HG03571 (cell line): ENCODE measurements around the gene CD1D.
A peak's percentile ranks its signal among the peaks of the same experiment; 100 is the strongest.

Experiments used
- ATAC-seq: cut with Tn5 transposase; IDR thresholded peaks from one replicate; pipeline ENCODE4 v1.9.1; 2021; ENCODE audit not compliant: unreplicated experiment

The CD1D gene

DNA sequence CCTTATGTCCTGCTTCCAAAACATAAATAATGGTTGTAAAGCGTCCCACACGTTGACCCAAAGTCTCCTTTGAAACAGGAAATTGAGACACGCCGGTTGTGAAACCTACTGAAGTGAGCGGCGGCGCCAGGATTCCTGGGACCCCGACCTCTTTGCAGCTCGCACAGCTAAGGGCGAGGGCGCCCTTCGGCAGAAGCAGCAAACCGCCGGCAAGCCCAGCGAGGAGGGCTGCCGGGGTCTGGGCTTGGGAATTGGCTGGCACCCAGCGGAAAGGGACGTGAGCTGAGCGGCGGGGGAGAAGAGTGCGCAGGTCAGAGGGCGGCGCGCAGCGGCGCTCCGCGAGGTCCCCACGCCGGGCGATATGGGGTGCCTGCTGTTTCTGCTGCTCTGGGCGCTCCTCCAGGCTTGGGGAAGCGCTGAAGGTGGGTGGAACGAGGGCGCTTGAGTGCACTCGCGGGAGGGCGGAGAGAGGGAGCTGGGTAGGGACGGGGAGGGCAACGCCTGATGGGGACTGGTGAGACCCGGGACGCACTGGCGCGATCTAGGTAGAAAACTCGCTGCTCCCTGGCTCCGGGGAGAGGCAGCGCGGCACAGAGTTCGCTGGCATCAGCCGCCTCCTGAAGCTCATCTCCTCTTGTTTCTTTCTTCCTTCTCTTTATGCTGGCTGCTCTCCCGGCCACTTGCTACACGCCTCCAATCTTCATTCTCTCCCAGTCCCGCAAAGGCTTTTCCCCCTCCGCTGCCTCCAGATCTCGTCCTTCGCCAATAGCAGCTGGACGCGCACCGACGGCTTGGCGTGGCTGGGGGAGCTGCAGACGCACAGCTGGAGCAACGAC is at the start of gene CD1D:
Gene CD1D, plus strand, starts transcription at position 155 of the 836 bp plus-strand sequence. Its CDS starts 207 bp downstream, at position 362.
- ATAC-seq = no peak

DNA sequence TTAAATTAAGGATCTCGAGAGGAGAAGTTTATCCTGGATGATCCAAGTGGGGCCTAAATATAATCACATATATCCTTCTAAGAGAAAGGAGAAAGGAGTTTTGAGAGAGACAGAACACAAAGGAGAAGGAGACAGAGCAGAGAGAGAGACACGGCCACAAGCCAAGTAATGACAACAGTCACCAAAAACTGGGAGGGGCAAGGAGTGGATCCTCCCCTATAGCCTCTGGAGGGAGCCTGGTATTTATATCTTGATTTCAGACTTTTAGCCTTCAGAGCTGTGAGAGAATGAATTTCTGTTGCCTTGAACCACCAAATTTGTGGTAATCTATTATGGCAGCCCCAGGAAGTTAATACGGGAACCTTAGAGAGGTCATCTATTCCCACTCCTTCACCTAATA is 49.5 kb upstream of the CD1D start:
- ATAC-seq = no peak

GRCh38 chr1:158140764-158141192 is 39.9 kb upstream of the CD1D start:
- no peak for ATAC-seq

DNA sequence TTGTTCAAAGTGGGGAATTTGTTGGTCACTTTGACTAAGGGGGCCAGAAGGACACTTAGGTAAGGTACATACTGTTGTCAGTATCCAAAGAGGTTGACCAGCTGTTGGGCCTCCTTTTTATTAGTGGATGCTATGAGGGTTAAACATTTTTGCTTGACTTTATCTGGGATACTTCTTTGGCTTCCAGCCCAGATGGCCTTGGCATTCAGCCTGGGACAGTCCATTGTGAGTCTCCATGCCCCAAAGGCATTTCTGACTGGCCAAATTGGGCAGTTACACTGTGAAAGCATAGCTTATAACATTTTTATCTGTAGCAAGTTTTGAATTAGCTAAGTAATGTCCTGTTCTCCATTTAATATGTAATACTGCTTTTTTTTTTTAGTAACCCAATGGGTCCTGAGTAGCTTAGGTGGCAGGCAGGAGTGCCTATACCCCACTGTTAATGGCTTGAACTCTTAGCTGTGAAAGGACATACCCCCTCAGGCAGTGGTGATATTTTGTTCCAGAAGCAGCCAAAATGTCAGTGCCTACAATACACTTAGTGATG is 35.4 kb upstream of the CD1D start:
- no peak for ATAC-seq

DNA sequence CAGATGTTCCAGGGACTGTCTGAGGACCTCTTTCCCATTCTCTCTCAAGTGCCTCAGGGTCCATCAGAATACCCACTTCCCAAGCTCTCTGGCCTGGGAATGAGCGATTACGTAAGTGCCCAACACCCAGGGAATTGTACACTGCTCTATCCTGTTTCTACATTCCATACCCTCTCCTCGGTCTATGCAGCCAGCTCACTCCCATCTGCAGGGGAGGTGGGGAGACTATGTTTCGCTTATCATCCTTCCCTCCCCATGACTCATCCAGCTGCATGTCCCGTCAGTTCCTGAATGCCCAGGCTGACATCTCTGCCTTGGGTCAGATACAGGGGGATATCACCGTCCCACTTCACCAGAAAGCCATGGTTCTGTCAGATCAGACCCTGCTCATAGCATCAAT is 34.5 kb upstream of the CD1D start:
- no peak for ATAC-seq

DNA sequence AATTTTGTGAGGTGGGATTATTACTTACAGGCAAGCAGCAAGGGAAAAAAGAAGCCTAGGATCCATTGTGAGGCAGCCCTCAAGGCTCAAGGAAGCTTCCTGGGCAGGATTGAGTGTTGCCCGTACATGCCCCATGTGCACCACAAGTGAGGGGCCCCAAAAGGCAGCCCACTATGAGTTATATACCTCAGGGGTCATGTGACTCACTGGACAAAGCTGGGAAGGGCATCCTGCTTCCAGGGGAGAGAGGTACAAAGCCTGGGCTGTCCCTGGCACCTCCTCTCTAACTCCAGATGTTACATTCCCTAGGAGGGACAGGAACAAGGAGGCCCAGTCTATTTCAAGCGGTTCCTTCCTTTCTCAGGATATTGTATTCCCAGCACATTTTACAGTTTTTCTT is 34.0 kb upstream of the CD1D start:
- ATAC-seq = no peak

DNA sequence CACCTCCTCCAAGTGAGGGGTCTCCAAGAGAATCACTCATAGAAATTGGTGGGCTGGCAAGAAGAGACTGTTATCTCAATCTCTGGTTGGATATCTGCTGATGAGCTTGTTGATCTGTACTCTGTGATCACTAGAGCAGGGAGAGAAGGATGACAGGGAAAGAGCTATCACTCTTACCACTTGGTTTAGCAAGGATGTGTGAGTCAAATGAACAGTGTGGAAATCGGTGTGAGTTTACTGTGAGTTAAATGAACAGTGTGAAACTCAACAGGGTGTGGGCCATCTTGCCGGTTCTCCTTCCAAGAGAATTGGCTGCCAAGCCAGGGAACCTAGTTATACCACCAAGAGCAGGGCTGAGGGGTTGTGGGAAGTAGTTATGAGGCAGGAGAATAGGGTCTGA is 33.3 kb upstream of the CD1D start:
- no peak for ATAC-seq

DNA sequence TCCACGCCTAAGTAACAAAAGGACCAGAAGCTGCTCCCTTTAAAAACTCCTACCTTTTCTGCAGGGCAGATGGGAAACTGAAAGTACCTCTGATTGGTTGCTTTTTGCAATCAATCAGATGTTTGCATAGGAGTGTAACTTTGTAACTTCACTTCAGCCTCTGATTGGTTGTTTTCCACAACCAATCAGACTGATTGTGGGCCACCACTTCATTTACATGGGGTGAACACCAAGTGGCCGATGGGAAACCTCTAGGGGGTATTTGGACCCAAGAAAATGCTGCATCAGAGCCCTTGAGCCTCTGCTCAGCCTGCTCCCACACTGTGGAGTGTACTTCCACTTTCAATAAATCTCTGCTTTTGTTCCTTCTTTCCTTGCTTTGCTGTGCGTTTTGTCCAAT is 32.8 kb upstream of the CD1D start:
- ATAC-seq = no peak

DNA sequence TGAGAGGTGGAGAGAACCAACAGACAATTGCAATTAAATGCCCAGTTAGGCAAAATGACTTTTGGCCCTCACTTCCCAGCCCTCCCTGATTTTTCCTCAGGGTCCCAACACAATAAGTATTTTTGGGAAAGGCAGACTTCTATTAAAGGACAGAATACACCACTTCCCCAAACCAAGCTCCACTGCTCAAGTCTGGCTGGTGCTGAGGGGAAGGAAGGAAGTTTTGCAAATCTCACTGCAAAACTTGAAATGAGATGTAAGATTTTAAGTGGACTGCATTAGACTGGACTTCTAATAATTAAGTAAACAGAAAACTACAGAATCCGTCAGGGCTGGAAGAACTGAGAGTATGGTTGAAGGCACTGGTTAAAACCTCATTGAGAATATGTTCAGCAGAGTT is 32.2 kb upstream of the CD1D start:
- ATAC-seq = no peak

- no peak for ATAC-seq
Observed at GRCh38 chr1:158149175-158149574, 31.5 kb upstream of the CD1D start.

- ATAC-seq = no peak
Observed at GRCh38 chr1:158149577-158150269, 31.0 kb upstream of the CD1D start.

GRCh38 chr1:158150523-158150922 is 30.2 kb upstream of the CD1D start:
- ATAC-seq = no peak

DNA sequence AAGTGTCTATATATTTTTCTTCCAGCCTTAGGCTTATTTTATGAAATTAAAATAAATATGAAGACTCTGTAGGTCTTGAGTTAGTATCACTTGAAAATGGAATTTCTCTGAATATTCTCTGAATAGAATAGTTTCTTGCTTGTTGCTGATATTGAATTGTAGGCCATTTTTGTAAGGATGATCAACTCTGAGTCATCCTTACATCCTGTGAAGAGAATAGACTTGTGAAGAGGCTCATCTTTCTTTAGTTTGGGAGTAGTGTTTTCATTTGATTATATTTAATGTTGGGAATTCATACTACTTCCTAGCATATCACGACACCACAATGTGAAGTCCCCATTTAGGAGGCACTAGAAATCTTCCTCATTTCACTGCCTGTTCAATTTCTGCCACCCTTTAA is 27.5 kb upstream of the CD1D start:
- ATAC-seq = no peak

GRCh38 chr1:158153746-158154444 is 26.8 kb upstream of the CD1D start:
- no peak for ATAC-seq

- no peak for ATAC-seq
Observed at GRCh38 chr1:158154501-158154900, 26.2 kb upstream of the CD1D start.

GRCh38 chr1:158155673-158156072 is 25.0 kb upstream of the CD1D start:
- ATAC-seq = no peak

- ATAC-seq = no peak
Observed at GRCh38 chr1:158159597-158159996, 21.1 kb upstream of the CD1D start.

DNA sequence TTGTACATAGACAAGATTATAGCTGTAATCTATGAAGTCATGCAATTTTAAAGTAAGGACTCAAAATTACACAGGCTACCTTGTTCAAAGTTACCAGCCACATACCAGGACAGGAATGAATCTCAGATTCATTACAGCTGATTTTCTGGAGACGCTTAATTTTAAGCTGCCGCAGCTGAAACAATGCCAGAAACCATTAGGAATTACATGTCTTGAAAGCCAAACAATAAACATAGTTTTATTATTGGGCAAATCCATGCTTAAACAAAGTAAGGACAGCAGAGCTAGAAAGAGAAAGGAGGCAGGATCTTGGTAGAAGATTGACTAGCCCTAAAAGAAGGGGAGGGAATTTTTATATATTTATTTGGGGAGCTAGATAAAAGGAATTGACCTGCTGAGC is 19.2 kb upstream of the CD1D start:
- ATAC-seq = no peak

DNA sequence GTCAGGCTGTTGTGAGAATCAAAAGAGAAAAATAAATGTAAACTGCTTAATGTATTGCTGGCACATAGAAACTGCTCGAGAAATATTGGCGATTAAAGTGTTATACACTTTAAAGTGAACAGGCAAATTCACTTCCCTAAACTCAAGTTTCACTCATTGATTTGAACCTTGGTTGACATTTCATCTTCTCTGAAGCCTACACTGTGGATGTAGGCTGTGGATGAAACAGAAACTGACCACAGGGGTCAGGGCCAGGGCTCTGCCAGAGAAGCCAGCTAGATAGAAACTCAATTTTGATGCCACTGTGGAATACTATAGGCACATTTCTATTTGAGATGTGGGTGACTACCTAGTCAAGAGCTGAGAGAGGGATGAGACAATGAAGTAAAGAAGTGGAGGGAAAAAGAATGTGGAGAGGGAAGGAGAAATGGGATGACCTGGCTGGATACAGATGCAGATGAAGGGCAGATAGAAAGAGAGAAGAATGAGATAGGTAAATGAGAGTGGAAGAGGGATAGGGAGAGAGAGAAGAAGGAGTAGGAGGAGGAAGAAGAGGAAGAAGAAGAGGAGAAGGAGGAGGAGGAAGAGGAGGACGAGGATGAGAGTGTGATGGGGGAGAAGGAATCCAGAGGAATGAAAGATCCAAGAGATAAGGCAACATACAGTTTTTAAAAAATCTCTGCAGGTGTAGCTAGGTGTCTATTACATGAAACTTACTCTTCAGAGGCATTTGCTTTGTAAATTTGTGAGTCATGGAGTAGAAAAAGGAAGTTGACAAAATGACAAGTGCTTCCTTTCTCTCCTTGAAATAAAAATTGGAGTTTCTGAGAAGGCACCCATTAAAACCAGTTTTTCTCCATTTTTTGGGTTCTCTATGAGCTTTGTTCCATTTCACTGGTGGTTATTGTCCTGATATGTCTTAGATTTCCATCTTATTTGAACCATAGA is 17.4 kb upstream of the CD1D start:
- peak; percentile 98 for ATAC-seq

DNA sequence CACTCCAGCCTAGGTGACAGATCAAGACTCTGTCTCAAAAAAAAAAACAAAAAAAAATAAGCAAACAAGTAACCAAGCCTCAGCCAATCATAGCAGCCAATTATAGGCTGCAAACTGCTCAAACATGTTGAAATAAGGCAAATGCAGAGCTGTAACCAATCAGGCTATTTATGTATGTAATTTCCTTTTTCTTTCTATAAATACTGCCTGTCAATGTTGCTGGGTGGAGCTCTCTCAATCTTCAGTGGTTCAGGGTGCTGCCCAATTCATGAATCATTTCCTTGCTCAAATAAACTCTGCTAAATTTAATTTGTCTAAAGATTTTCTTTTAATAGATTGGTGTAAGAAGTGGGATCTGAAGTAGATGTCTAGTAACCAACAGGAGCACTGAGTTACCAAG is 11.6 kb upstream of the CD1D start:
- no peak for ATAC-seq
